ENCODE results near the gene KLHL42. TPM values are rescaled to one million over a fixed set of nuclear protein-coding genes. Genes with fewer than 3 reads are reported as not detected.

KLHL42 gene
- total RNA-seq, 1 experiment from 2014 or later = 32.5 TPM

GRCh38 chr12:27772328-27773049 is 7.5 kb upstream of the KLHL42 start:
- H3K4me1 Mint-ChIP-seq (ENCODE audit: insufficient read depth, unreplicated experiment) = peaks cover 5% of the 10 kb centered on the region
- peaks cover 10% of the 10 kb centered on the region for H3K36me3 Mint-ChIP-seq (ENCODE audit: insufficient read depth, unreplicated experiment)
- H3K4me3 Mint-ChIP-seq (ENCODE audit: unreplicated experiment) = no peak overlapping the region
- H3K27me3 Mint-ChIP-seq (ENCODE audit: insufficient read depth, unreplicated experiment) = no peaks in the 10 kb centered on the region
- TF ChIP-seq CTCF (IDR thresholded peaks at IDR 0.05; ENCODE audit: unreplicated experiment) = no peak
- H3K9me3 Mint-ChIP-seq (ENCODE audit: unreplicated experiment) = no peaks in the 10 kb centered on the region
- H3K27ac Mint-ChIP-seq (ENCODE audit: low read depth, unreplicated experiment) = no peak overlapping the region
- DNase-seq (ENCODE audit: unreplicated experiment) = no peak
- no TSS peak for BruUV-seq (replicated peaks)
- ChIA-PET CTCF (interaction anchor here (0.7 kb wide), 1 partner anchor 50 kb away, joined by 3 read pairs; no protein-coding TSS in a partner anchor), POLR2A (interaction anchor here (0.9 to 1.8 kb wide), 2 partner anchors 8 to 10 kb away, joined by 3 to 7 read pairs; partner anchors contain the start of genes KLHL42 and MANSC4)
- intact Hi-C loops (cut with micrococcal nuclease) = no loop called here

GRCh38 chr12:27777141-27777540 is 2.9 kb upstream of the KLHL42 start:
- ChIA-PET CTCF (no interaction called here), POLR2A (interaction anchor here (0.7 to 1.1 kb wide), 2 partner anchors 14 to 39 kb away, joined by 3 read pairs; no protein-coding TSS in a partner anchor)
- H3K4me1 Mint-ChIP-seq (ENCODE audit: insufficient read depth, unreplicated experiment) = peaks cover 15% of the 10 kb centered on the region
- TF ChIP-seq CTCF (IDR thresholded peaks at IDR 0.05; ENCODE audit: unreplicated experiment) = no peak
- H3K9me3 Mint-ChIP-seq (ENCODE audit: unreplicated experiment) = no peaks in the 10 kb centered on the region
- no peak overlapping the region for H3K4me3 Mint-ChIP-seq (ENCODE audit: unreplicated experiment)
- intact Hi-C loops (cut with micrococcal nuclease) = no loop called here
- peaks cover 10% of the 10 kb centered on the region for H3K36me3 Mint-ChIP-seq (ENCODE audit: insufficient read depth, unreplicated experiment)
- no peak for DNase-seq (ENCODE audit: unreplicated experiment)
- no TSS peak for BruUV-seq (replicated peaks)
- H3K27me3 Mint-ChIP-seq (ENCODE audit: insufficient read depth, unreplicated experiment) = no peaks in the 10 kb centered on the region
- no peak overlapping the region for H3K27ac Mint-ChIP-seq (ENCODE audit: low read depth, unreplicated experiment)

- no peaks in the 10 kb centered on the region for H3K27me3 Mint-ChIP-seq (ENCODE audit: insufficient read depth, unreplicated experiment)
- no peak for DNase-seq (ENCODE audit: unreplicated experiment)
- POLR2A ChIA-PET = interaction anchor here (0.7 kb wide), 1 partner anchor 24 kb away, joined by 3 read pairs; no protein-coding TSS in a partner anchor
- no peak for TF ChIP-seq CTCF (IDR thresholded peaks at IDR 0.05; ENCODE audit: unreplicated experiment)
- H3K4me1 Mint-ChIP-seq (ENCODE audit: insufficient read depth, unreplicated experiment) = peaks cover 20% of the 10 kb centered on the region
- no peak overlapping the region for H3K27ac Mint-ChIP-seq (ENCODE audit: low read depth, unreplicated experiment)
- CTCF ChIA-PET = no interaction called here
- H3K9me3 Mint-ChIP-seq (ENCODE audit: unreplicated experiment) = no peaks in the 10 kb centered on the region
- H3K36me3 Mint-ChIP-seq (ENCODE audit: insufficient read depth, unreplicated experiment) = peaks cover 14% of the 10 kb centered on the region
- intact Hi-C loops (cut with micrococcal nuclease) = no loop called here
- BruUV-seq (replicated peaks) = no TSS peak
- no peak overlapping the region for H3K4me3 Mint-ChIP-seq (ENCODE audit: unreplicated experiment)
Measured at GRCh38 chr12:27778206-27778605, 1.8 kb upstream of the KLHL42 start.

- BruUV-seq (replicated peaks) = no TSS peak
- Mint-ChIP-seq H3K36me3 (ENCODE audit: insufficient read depth, unreplicated experiment) (peaks cover 19% of the 10 kb centered on the region), H3K9me3 (ENCODE audit: unreplicated experiment) (no peaks in the 10 kb centered on the region), H3K4me3 (ENCODE audit: unreplicated experiment) (peak overlapping the region; percentile 77), H3K4me1 (ENCODE audit: insufficient read depth, unreplicated experiment) (peaks cover 21% of the 10 kb centered on the region), H3K27ac (ENCODE audit: low read depth, unreplicated experiment) (no peak overlapping the region), H3K27me3 (ENCODE audit: insufficient read depth, unreplicated experiment) (no peaks in the 10 kb centered on the region)
- no peak for TF ChIP-seq CTCF (IDR thresholded peaks at IDR 0.05; ENCODE audit: unreplicated experiment)
- intact Hi-C loops (cut with micrococcal nuclease) = no loop called here
- ChIA-PET CTCF (interaction anchor here (0.6 to 1.8 kb wide), 7 partner anchors 10 to 320 kb away, joined by 3 to 6 read pairs (median 5); no protein-coding TSS in a partner anchor), POLR2A (interaction anchor here (0.6 to 2.2 kb wide), 22 partner anchors 8 to 411 kb away, joined by 3 to 21 read pairs (median 5); partner anchors contain the start of gene CCDC91)
- DNase-seq (ENCODE audit: unreplicated experiment) = no peak
Measured at GRCh38 chr12:27779416-27779919, 565 bp upstream of the KLHL42 start.

All from MCF 10A (cell line).